ENCODE measurements around the gene SCYGR7.

Gene SCYGR7

GRCh38 chr2:227759411-227760118, 31.4 kb downstream of the SCYGR7 start:
- DNase-seq (ENCODE audit: low read depth), result no peak

GRCh38 chr2:227761740-227762476, 33.8 kb downstream of the SCYGR7 start:
- DNase-seq (ENCODE audit: low read depth), result no peak

- DNase-seq (ENCODE audit: low read depth), result no peak
Observed at GRCh38 chr2:227765788-227766372, 37.7 kb downstream of the SCYGR7 start.

- DNase-seq (ENCODE audit: low read depth), result peak; percentile 62
Observed at GRCh38 chr2:227766373-227766883, 38.3 kb downstream of the SCYGR7 start.

GRCh38 chr2:227767830-227768229, 39.7 kb downstream of the SCYGR7 start:
- no peak for DNase-seq (ENCODE audit: low read depth)

- no peak for DNase-seq (ENCODE audit: low read depth)
Observed at GRCh38 chr2:227772197-227772661, 44.1 kb downstream of the SCYGR7 start.

GRCh38 chr2:227772932-227773331, 44.8 kb downstream of the SCYGR7 start:
- DNase-seq (ENCODE audit: low read depth), result no peak

GRCh38 chr2:227774011-227774624, 46.0 kb downstream of the SCYGR7 start:
- no peak for DNase-seq (ENCODE audit: low read depth)

GRCh38 chr2:227774895-227775842, 47.0 kb downstream of the SCYGR7 start:
- no peak for DNase-seq (ENCODE audit: low read depth)
